SK-N-MC (cell line): ENCODE measurements around the gene HOXC11.

Experiments used
- DNase-seq: peaks from one replicate; pipeline ENCODE4 v3.0.0-alpha.2; 2011; ENCODE audit warnings: low read depth, low spot score
- H3K27ac ChIP-seq: fragments of 200-600 bp; sonication (generic); 2 replicates; pipeline ENCODE4 v1.5.1; 2016; ENCODE audit warnings: mixed run types
- H3K36me3 ChIP-seq: fragments of 200-600 bp; sonication (generic); 2 replicates; pipeline ENCODE4 v1.6.1; 2017; ENCODE audit warnings: antibody characterized with exemption, low read length, mixed read lengths; ENCODE audit not compliant: insufficient read depth
- H3K4me3 ChIP-seq: fragments of 200-600 bp; sonication (generic); 2 replicates; pipeline ENCODE4 v1.5.1; 2016
- H3K9ac ChIP-seq: fragments of 200-600 bp; sonication (generic); 2 replicates; pipeline ENCODE4 v1.8.0; 2017; ENCODE audit warnings: mixed run types, mixed read lengths; ENCODE audit not compliant: insufficient read length
- H3K9me3 ChIP-seq: fragments of 200-600 bp; sonication (generic); 2 replicates; pipeline ENCODE4 v1.6.1; 2017; ENCODE audit warnings: low read depth, mild to moderate bottlenecking, antibody characterized with exemption, low read length, moderate library complexity, mixed read lengths
- EZH2 ChIP-seq: fragments of 200-600 bp; sonication (generic); IDR thresholded peaks from one replicate; pipeline ENCODE4 v1.6.1; 2017; ENCODE audit warnings: antibody characterized with exemption
- FOXP2 ChIP-seq: optimal IDR thresholded peaks from 2 replicates; pipeline ENCODE3; 2011; ENCODE audit warnings: mild to moderate bottlenecking, moderate library complexity; ENCODE audit not compliant: insufficient read depth; ENCODE audit errors: extremely low read length, control extremely low read depth
- POLR2AphosphoS5 ChIP-seq: IDR thresholded peaks from 2 replicates; pipeline ENCODE4 v1.6.1; 2012; ENCODE audit warnings: mild to moderate bottlenecking, low read depth, low read length, borderline replicate concordance

The HOXC11 gene

DNA sequence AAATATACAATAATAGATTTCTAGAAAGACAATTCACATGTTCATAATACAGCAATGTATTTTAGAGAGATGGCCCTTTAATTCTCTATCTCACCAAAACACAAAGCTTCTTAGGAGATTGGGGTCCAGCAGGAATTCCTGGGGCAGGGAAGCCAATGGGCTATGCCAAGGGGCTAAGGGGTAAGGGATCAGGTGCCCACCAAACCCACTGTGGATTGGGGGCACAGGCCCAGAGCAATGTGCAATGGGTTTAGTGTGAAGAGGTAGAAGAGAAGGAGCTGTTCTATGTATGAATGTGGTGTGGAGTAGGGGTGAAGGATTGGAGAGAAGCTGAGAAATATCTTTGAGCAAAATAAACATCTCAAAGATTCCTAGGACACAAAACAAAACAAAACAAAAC is 31.7 kb upstream of the HOXC11 start:
- H3K9ac ChIP-seq = no peak overlapping the region
- H3K4me3 ChIP-seq = peak overlapping the region; percentile 62
- H3K36me3 ChIP-seq = peaks cover 8% of the 10 kb centered on the region; the same call in 1 of the 2 replicates
- H3K27ac ChIP-seq = peak overlapping the region; percentile 16
- no peak for DNase-seq
- no peak for TF ChIP-seq POLR2AphosphoS5
- no peak for TF ChIP-seq EZH2
- TF ChIP-seq FOXP2 = no peak
- no peaks in the 10 kb centered on the region for H3K9me3 ChIP-seq

DNA sequence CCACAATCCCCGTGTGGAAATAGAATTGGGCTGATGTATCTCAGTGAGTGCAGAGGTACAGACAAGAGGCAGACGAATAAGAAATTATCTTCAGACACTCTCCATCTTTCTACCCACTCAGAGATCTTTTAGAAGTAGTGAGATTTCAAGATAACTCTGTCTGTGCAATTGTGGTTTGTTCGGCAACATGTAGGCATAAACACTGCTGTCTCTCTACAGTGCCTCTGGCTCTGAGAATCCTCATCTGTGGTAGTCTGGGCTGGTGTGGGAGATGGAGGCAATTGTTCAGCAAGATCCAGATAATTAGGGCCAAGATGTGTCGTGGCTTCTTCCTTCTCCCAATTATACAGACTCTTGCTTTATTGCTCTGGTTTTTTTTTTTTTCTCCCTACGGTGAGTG is 31.2 kb upstream of the HOXC11 start:
- peak; percentile 82 for DNase-seq
- peak; percentile 47; the same call in 1 of the 2 replicates for TF ChIP-seq POLR2AphosphoS5
- TF ChIP-seq FOXP2 = no peak
- TF ChIP-seq EZH2 = no peak
- H3K4me3 ChIP-seq = peak overlapping the region; percentile 62
- H3K9me3 ChIP-seq = no peaks in the 10 kb centered on the region
- peaks cover 8% of the 10 kb centered on the region; the same call in 1 of the 2 replicates for H3K36me3 ChIP-seq
- peak overlapping the region; percentile 16; the same call in 1 of the 2 replicates for H3K27ac ChIP-seq
- H3K9ac ChIP-seq = no peak overlapping the region

DNA sequence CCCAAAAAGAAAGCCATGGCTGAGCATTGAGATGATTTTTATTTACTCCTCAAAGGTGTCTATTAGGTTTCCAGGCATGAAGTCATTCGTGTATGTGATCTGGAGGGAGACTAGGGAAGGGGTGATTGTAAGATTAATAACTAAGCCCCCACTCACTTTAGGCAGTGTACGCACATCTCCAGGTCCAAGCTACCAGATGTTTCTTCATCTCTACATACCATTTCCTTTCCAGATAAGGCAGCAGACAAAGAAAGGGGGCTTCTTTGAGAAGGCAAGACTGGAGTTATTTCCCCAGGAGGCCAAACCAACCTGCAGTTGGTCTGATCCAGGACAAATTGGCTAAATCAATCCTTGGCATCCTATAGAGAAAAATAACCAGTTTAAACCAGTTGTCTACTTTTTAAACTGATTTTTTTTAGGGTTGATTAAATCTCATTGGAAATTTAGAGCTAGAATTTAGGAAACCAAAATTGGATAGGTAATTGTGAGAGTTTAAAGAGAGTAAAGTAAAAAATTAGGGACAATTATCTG is 30.4 kb upstream of the HOXC11 start:
- TF ChIP-seq EZH2 (no peak), POLR2AphosphoS5 (no peak), FOXP2 (no peak)
- no peaks in the 10 kb centered on the region for H3K9me3 ChIP-seq
- peaks cover 8% of the 10 kb centered on the region; the same call in 1 of the 2 replicates for H3K36me3 ChIP-seq
- H3K4me3 ChIP-seq = peak overlapping the region; percentile 11
- H3K9ac ChIP-seq = peak overlapping the region; percentile 33
- peak overlapping the region; percentile 43; the same call in 1 of the 2 replicates for H3K27ac ChIP-seq
- DNase-seq = no peak

GRCh38 chr12:53944209-53944608 is 28.7 kb upstream of the HOXC11 start:
- Histone ChIP-seq H3K36me3 (peaks cover 8% of the 10 kb centered on the region; the same call in 1 of the 2 replicates), H3K9ac (no peak overlapping the region), H3K4me3 (no peak overlapping the region), H3K9me3 (no peaks in the 10 kb centered on the region), H3K27ac (no peak overlapping the region)
- no peak for DNase-seq
- TF ChIP-seq POLR2AphosphoS5 = no peak
- no peak for TF ChIP-seq FOXP2
- TF ChIP-seq EZH2 = no peak

- no peak overlapping the region for H3K27ac ChIP-seq
- H3K9me3 ChIP-seq = no peaks in the 10 kb centered on the region
- no peak for DNase-seq
- no peak overlapping the region for H3K9ac ChIP-seq
- no peak overlapping the region for H3K4me3 ChIP-seq
- no peak for TF ChIP-seq POLR2AphosphoS5
- no peak for TF ChIP-seq FOXP2
- TF ChIP-seq EZH2 = no peak
- H3K36me3 ChIP-seq = peaks cover 8% of the 10 kb centered on the region; the same call in 1 of the 2 replicates
Observed at GRCh38 chr12:53944907-53945847, 27.7 kb upstream of the HOXC11 start.

DNA sequence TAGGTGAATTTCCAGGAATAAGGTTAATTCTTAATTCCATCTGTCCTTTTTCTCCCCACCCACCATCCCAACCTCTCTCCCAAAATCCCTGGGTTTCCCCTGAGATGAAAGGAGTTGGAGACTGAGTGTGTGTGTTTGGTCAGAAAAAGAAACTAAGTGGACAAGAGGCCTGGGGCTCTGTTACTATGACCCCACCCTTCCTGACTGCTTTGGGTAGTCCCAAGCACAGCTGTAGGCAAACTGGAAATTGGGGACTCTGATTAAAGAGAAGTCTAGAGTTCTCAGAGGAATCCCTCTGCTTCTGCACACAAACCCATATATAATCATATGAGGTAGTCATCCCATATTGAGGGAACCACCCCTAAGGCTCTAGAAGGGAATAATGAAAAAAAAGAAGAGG is 25.2 kb upstream of the HOXC11 start:
- TF ChIP-seq EZH2 (no peak), POLR2AphosphoS5 (no peak), FOXP2 (no peak)
- Histone ChIP-seq H3K4me3 (no peak overlapping the region), H3K36me3 (peaks cover 8% of the 10 kb centered on the region; the same call in 1 of the 2 replicates), H3K9me3 (no peaks in the 10 kb centered on the region), H3K9ac (no peak overlapping the region), H3K27ac (no peak overlapping the region)
- no peak for DNase-seq

DNA sequence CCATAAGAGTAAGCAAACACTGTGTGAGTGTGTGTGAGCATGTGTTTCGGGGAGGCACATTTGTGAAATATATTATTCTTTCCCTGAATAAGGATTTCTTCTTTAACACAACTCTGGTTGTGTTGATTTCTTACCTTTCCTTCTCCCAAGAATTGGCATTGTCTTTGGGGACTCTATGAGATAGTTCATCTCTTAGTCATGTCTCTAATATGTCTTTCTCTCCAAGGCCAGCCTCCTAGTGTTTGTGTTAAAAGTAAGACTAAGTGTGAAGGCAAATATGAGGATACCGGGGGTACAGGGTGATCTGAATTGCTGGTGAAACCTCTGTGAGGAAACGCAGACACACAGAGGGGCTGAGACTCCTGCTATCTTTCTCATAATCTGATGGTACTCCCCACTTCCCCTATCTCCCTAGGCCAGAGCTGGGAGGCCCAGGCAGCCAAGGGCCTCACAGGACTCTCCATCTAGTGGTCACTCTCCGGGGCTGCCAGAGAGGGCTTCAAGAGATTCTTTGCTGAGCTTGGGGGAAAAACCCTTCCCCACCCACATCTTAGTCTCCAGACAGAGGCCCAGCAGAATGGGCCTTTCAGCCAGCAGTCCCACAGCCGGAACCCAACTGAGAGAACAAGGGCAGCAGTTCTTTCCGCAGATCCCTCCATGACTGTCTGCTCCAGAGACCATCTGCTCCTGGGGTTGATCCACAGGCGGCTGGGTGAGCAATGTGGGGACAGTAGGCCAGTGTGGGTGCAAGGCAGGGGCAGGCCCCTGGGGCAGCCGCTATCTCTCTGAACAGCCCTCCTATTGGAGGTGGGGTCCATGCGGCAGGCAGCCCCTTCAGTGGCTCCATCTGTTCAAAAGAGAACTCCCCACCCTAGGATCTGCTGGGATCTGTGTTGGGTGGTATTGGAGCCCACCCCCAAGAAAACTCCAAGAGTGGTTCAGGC is 24.0 kb upstream of the HOXC11 start:
- Histone ChIP-seq H3K36me3 (peaks cover 8% of the 10 kb centered on the region; the same call in 1 of the 2 replicates), H3K9me3 (no peaks in the 10 kb centered on the region), H3K9ac (no peak overlapping the region), H3K4me3 (no peak overlapping the region), H3K27ac (peak overlapping the region; percentile 15; the same call in 1 of the 2 replicates)
- TF ChIP-seq FOXP2 = no peak
- TF ChIP-seq EZH2 = no peak
- no peak for TF ChIP-seq POLR2AphosphoS5
- no peak for DNase-seq
